MM.1S (cell line): ENCODE results near the gene AKR7A2.

ENCODE experiments used
- CTCF ChIP-seq: fragments of 300-600 bp; sonication (generic); IDR thresholded peaks from 2 replicates; pipeline ENCODE4 v1.5.1; 2016; ENCODE audit warnings: antibody characterized with exemption, low read length, mixed read lengths
- EZH2 ChIP-seq: fragments of 300-600 bp; sonication (generic); optimal IDR thresholded peaks from 2 replicates; pipeline ENCODE3; 2017; ENCODE audit warnings: low read depth, mild to moderate bottlenecking, antibody characterized with exemption, low read length, mixed read lengths
- EZH2phosphoT487 ChIP-seq: fragments of 300-600 bp; sonication (generic); IDR thresholded peaks from 2 replicates; pipeline ENCODE4 v1.6.1; 2018; ENCODE audit warnings: antibody characterized with exemption, low read length

- TF ChIP-seq CTCF (no peak), EZH2 (no peak), EZH2phosphoT487 (no peak)
Observed at GRCh38 chr1:19312782-19313635, 1.1 kb upstream of the AKR7A2 start.
